ENCODE results near the gene GCC2.
A peak's percentile ranks its signal among the peaks of the same experiment; 100 is the strongest.
"Not testable (repeated sequence)": the region's sequence is repeated elsewhere in the genome, so short reads cannot be mapped to it uniquely, and the experiment has no call there.

GCC2 gene

GRCh38 chr2:108448678-108449409 is at the start of gene GCC2:
TSS of gene GCC2 (plus strand) at chr2:108449206. CDS start at chr2:108449275, 69 bp downstream.
- peak; percentile 98 for DNase-seq

GRCh38 chr2:108399479-108399878 is 49.5 kb upstream of the GCC2 start:
- no peak for DNase-seq

GRCh38 chr2:108401800-108402199 is 47.2 kb upstream of the GCC2 start:
- DNase-seq, result no peak

GRCh38 chr2:108403494-108403893 is 45.5 kb upstream of the GCC2 start:
- no peak for DNase-seq

DNA sequence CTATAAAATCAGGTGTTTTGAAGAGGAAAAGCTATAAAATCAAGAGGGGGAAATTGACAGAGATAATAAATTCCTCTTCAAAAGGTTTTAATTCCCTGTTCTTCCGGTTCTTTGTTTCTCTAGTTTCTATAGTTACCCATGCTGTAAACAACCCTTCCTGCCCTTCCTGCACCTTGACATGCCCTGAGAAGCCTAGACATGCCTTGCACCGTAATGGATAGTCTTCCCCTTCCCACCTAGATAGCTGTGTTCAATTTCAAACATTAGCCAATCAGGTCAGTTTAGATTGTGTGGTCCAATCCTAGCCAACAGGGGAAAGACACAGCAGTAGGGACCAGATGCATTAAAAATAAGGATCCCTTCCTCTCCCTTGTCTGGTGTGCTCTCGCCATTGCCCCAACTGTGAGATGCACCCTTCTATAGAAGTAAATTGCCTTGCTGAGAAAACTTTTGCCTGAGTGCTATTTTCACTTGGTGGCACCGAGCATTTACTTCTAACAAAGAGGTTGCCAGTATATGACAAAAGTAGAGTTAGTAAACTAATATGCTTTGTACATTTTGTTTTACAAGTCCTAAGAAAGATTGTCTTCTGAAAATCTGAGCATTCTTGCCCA is 44.1 kb upstream of the GCC2 start:
- DNase-seq, result no peak

DNA sequence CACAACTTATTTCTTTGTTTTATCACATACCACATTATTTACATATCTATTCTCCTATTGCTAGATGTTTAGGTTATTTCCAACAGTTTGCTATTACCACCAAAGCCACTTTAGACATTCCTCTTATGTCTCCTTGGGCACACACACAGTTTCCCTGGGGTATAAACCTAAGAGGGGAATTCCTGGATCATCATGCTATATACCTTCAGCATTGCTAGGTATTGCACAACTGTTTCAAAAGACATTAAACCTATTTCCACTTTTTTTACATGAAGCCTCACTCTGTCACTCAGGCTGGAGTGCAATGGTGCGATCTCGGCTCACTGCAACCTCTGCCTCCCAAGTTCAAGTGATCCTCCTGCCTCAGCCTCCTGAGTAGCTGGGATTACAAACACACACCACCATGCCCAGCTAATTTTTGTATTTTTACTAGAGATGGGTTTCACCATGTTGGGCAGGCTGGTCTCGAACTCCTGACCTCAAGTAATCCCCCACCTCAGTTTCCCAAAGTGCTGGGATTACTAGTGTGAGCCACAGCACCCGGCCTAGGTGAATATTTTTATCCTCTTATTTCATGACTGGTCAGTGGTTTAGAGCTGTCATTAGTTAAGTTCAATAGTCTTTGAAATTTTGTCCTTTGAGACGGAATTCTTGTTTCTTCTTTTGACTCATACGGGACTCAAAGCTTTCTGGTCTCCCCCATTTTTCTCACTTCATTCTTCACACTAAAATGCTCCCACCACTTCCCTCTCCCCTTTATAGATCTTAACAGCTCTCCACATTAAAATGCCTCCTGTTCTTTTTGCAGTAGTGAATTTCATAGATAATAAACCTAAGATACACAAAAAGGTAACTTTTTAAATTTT is 40.9 kb upstream of the GCC2 start:
- no peak for DNase-seq

- no peak for DNase-seq
Observed at GRCh38 chr2:108409768-108410167, 39.2 kb upstream of the GCC2 start.

- peak; percentile 29 for DNase-seq
Observed at GRCh38 chr2:108412995-108413710, 35.9 kb upstream of the GCC2 start.

GRCh38 chr2:108413711-108414095 is 35.3 kb upstream of the GCC2 start:
- no peak for DNase-seq

- DNase-seq, result no peak
Observed at GRCh38 chr2:108414256-108414876, 34.6 kb upstream of the GCC2 start.

- no peak for DNase-seq
Observed at GRCh38 chr2:108414945-108415344, 34.1 kb upstream of the GCC2 start.

- peak; percentile 32 for DNase-seq
Observed at GRCh38 chr2:108417254-108417653, 31.8 kb upstream of the GCC2 start.

GRCh38 chr2:108418416-108418815 is 30.6 kb upstream of the GCC2 start:
- no peak for DNase-seq

DNA sequence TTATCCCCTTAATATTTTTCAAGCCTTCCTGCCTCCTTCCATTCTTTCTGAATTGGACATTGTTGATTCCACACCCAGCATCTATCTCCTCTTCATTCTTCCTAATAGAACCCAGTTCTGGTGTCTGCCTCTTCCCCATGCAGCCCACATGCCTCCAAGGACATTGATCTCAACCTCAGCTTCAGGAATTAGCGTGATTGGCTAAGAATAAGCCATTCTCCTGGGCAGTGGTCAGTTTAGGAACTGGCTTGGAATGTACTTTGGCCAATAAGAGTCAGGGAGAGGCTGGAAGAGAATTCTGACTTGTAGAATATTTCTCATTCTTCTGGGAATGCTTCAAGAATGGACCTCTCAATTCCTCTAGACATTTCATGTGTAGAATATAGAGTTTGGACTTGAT is 25.9 kb upstream of the GCC2 start:
- no peak for DNase-seq

DNA sequence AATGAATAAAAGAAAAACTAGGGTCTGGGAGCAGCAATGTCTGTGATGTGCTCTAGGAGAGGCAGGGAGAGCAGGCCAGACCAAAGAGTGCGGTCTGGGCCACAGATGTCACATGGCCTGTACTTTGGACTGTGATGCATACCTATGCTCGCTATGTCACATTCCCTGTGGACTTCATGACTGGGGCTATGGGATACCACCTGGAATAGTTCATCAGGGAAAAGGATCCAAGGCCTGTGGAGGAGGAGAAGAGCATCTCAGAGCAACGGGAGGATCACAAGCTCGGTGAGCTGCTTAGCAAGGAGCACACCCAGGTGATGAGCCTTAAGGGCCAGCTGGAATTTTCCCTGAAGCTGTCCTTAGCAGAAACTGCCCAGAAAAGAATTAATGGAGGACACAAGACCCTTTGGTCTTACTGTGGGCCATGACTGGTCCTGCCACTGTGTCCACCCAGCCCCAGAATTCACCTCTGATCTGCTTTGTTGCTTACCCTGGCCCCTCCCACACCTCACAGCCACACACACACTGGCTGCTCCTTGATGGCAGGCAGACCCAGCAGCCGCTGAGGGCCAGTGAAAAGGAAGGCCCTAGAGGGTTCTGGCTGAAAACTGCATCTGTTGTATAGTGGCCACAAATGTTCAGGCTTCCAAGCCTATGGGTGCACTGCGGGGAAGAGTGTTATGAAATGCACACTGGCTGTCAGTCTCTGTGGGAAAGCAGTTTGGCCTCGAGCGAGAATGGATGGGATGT is 25.3 kb upstream of the GCC2 start:
- DNase-seq, result no peak

GRCh38 chr2:108428286-108429009 is 20.6 kb upstream of the GCC2 start:
- DNase-seq, result no peak

DNA sequence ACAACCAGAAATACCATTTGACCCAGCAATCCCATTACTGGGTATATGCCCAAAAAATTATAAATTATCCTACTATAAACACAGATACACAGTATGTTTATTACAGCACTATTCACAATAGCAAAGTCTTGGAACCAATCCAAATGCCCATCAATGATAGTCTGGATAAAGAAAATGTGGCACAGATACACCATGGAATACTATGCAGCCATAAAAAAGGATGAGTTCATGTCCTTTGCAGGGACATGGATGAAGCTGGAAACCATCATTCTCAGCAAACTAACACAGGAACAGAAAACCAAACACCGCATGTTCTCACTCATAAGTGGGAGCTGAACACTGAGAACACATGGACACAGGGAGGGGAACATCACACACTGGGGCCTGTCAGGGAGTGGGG is 13.4 kb upstream of the GCC2 start:
- not testable (repeated sequence) for DNase-seq

DNA sequence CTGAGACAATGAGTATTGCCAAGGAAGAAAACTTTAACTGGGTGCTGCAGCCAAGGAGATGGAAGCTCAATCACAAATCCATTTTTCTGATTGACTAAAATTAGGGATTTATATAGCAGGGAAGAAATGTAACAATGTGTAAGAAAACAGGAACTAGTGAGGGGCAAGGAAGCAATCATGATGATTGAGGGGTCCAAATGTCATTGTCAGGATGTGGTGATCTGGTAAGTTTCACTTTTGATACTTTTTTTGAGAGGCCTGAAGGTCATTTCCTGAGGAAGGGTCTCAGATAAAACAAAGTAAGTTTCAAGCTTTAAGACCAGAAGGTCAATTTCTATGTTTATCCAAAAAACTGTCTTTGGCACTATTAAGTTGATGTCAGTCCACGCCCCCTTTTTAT is 12.0 kb upstream of the GCC2 start:
- DNase-seq, result no peak

- DNase-seq, result no peak
Observed at GRCh38 chr2:108441712-108442111, 7.3 kb upstream of the GCC2 start.

DNA sequence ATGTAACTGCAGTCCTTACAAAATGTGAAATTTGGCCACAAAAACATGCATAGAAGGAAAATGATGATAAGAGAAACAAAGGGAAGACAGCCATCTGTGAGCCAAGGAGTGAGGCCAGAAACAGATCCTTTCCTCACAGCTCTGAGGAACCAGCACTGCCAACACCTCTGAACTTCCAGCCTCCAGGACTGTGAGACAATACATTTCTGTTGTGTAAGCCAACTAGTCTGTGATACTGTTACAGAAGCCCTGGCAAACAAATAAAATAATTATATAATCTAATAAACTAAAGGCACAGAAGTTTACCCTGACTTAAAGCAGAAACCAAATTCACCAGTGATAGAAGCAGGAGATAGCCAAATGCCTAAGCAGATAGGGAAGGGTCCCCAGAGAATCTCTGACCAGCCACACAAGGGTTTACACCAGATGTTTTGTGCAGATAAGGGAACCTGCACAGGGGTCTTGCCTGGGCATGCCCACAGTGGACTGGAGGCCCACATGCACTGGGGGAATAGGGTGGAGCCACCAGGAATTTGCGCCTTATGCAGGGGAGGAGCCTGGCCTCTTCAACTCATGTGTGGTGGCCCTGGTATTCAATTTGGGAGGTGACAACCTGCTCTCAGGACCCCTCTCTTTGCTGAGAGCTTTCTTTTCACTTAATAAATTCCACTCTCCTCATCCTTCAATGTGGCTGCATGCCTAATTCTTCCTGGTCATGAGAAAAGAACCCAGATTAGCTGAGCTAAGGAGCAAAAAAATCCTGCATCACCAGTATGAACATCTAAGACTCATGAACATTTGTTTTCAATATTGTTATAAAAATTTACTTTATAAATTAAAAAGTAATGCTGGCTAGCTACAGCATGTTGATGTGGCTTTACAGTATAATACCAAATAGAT is 3.8 kb upstream of the GCC2 start:
- DNase-seq, result no peak
